GM20431 (cell line): ENCODE results near the gene FOXQ1.
"Not testable (repeated sequence)": the region's sequence is repeated elsewhere in the genome, so short reads cannot be mapped to it uniquely, and the experiment has no call there.

ENCODE experiments used
- in situ Hi-C: fragments of 300-500 bp; cut with MseI, MboI; formaldehyde crosslinking; loops from one replicate; pipeline ENCODE4 v1.15.0; 2020; ENCODE audit warnings: low sequenced_read_pairs; ENCODE audit not compliant: unreplicated experiment

The FOXQ1 gene

DNA sequence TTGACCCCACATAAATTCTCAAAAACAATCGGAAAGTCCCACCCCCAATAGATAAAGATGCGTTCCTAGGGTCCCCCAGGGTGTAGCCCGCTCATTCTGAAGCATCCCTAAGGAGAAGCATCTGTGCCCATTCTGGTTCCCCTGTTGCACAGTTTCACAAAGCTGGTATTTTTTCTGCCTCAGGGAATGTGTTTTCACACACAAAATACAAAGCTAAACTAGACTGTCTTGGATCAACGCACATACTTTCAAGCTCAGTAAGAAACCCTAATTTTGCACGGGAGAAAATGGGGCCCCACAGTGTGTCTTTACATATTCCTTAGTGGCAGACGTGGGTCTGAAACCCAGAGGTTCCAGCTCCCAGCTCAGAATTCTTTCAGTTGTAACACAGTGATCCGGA, 6.1 kb downstream of the FOXQ1 start:
- in situ Hi-C loops, result no loop called here

- in situ Hi-C loops, result not testable (repeated sequence)
Measured at GRCh38 chr6:1318584-1318983, 6.7 kb downstream of the FOXQ1 start.

DNA sequence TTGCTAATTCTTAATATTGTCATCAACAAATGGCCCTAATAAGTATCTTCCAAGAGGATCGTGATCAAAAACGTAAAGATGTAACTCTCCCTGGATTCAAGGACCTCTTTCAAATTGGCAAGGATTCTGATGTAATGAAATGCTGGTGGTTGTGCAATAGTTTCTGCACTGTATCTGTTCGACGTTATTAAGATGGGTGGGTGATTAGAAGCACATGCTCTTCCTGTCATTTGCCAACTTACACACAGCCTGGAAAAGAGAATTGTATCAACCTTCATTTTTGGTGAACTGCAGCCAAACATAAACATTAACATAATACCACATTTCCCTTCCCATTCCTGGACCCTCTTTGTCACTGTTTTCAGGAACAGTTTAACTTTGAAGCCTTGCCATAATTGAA, 9.8 kb downstream of the FOXQ1 start:
- in situ Hi-C loops, result no loop called here

- in situ Hi-C loops, result no loop called here
Measured at GRCh38 chr6:1322156-1322555, 10.3 kb downstream of the FOXQ1 start.

DNA sequence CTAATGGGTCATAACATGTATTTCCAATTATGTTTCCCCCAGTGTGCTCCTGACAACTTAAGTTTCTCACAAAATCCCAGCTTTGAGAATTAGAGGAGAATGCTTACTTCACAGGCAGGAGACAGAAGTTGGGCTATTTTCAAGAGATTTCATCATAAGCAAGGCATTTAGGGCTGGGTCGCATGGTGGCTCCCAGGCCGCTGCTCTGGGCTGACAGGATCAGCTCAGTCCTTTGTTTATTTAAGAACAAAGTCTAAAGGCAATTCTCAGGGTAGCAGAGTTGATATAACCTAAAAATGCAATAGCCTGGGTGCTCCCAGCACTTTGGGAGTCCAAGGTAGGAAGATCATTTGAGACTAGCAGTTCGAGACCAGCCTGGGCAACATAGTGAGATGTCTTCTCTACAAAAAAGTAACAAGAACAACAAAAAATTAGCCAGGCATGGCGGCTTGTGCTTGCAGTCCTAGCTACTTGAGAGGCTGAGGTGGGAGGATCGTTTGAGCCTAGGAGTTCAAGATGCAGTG, 10.9 kb downstream of the FOXQ1 start:
- in situ Hi-C loops, result no loop called here

- in situ Hi-C loops, result no loop called here
Measured at GRCh38 chr6:1324936-1325335, 13.0 kb downstream of the FOXQ1 start.

- in situ Hi-C loops, result no loop called here
Measured at GRCh38 chr6:1325461-1326309, 13.8 kb downstream of the FOXQ1 start.

GRCh38 chr6:1326535-1327121, 14.7 kb downstream of the FOXQ1 start:
- in situ Hi-C loops, result no loop called here

GRCh38 chr6:1327630-1328029, 15.7 kb downstream of the FOXQ1 start:
- in situ Hi-C loops, result no loop called here

DNA sequence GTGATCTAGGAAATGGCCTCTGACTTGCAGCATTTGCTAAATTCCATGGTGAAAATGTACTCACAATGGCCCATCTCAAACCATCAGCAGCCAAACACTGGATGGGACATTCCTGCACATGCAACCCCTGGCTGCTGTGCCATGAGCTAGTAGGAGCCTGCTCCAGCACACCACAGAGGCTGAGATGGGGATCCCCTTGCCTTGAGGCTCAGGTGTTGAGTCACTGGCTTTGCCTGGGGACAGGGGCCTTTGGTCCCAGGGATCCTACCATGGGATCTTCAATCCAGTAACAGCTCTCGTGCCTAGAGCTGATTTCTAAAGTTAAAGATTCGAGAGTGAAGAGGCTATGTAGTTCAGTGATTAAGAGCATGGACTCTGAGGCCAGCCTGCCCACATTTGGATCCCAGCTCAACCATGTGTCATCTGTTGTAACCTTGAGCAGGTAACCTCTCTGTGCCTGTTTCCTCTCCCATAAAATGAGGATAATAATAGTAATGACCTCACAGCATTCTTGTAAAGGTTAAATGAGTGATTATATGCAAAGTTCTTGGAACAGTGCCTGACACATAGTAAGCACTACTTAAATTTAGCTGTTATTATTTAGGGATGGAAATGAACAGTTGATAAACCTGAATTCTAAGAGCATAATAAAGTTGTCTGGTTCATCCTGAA, 16.4 kb downstream of the FOXQ1 start:
- in situ Hi-C loops, result no loop called here

GRCh38 chr6:1329708-1330107, 17.8 kb downstream of the FOXQ1 start:
- in situ Hi-C loops, result no loop called here

GRCh38 chr6:1334684-1335083, 22.8 kb downstream of the FOXQ1 start:
- in situ Hi-C loops, result no loop called here

DNA sequence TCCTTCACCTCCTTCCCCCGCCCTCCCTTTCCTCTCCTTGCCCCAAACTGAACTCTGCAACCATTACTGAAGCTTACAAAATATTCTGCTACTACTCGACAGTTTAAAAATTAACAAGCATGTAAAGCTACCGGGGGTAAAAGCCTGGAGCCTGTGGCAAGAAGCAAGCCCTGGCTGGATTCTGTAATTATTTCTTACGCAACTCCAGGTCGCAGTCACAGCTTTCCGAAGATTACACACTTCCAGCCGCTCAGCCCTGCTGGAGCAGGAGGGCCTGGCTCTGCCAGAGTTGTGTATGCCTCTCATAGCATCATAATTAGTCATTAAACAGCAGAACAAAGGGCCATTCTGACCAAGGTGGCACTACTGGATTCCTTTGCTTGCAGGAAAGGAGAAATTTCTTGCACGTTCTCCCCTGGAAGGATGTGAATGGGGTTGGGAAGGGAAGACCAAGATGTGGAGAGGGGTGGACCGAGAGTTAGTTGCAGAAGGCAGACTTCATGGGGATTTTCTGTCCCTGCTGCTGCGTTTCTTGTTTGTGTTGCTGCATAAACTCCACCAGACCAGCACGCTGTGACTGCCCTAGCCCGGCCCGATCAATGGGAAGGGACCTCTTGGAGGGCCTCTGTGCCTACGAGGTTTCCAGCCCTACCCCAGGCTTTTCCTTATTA, 23.6 kb downstream of the FOXQ1 start:
- in situ Hi-C loops, result no loop called here

GRCh38 chr6:1336246-1336843, 24.4 kb downstream of the FOXQ1 start:
- in situ Hi-C loops, result no loop called here

DNA sequence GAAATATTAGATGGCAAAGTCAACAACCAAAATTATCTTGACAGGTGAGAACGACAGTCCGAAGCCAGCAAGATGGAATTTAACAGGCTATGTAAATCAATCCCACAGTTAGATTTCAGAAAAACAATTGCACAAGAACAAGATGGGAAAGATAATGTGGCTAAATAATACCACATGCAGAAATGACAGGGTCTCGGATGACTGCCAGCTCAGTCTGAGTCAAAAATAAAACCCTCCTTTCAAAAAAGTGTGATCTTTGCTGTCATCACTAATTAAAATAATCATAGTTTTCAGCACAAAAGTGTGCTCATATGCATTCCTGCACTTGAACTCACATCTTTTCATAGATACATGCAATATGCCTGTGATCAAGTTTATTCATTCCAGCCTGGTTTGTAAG, 25.9 kb downstream of the FOXQ1 start:
- in situ Hi-C loops, result no loop called here

GRCh38 chr6:1346101-1346500, 34.2 kb downstream of the FOXQ1 start:
- in situ Hi-C loops, result no loop called here

DNA sequence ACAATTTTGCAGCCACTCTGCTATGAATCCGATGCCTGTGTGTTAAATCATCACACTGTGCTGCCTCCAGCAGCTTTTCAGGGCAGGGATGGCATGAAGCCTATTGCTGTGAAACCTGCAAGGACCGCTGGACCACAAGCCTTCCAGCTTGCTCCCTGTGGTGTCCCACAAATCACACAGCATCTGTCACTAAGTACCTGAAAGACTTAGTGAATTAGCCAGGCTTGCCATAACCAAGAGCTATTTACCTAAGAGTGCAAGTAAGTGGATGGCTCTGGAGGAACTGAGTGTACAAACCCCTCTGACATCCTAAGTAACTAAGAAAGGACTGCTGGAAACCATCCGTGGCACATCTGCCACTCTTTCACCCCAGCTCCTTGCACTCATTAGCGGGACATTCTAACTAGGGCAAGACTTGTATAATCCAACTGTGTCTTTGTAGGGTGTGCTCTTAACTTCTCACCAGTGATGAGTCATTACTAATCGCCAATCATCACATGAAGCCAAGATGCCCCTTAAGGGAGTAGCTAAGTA, 34.7 kb downstream of the FOXQ1 start:
- in situ Hi-C loops, result no loop called here

DNA sequence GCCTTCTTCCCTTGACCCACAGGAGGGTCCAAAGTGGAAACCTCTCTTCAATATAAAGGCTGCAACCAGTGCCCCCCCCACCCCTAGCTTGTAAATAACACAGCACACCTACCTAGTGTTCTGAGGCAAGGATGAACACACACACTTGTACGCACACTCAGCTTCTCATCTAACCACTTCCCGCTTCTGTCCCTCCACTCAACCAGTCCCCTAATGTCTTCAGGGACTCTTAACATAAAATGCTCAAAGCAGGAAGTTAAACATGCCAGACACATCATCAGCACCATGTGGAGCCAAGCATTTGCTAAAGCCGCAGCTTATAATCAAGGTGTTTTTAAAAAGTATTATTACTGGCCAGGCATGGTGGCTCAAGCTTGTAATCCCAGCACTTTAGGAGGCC, 35.3 kb downstream of the FOXQ1 start:
- in situ Hi-C loops, result no loop called here

DNA sequence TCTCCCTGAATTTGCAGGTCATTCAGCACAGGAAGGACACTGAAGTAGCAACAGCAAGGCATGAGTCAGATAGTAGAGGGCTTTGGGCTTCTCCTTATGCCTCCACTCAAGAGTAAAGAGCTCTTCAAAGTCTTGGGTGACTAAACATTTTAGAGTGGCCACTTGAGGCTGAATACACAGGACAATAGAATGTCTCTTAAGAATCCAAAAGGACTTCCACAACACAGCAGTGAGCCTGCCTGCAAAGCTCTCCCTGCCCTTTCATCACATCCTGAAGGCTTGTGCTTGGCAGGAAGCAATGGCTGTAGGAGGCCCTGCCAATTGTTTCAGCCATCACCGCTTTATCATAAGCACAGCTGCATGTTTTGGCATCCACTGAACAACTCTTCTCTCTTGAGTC, 36.8 kb downstream of the FOXQ1 start:
- in situ Hi-C loops, result no loop called here

- in situ Hi-C loops, result no loop called here
Measured at GRCh38 chr6:1349655-1350054, 37.8 kb downstream of the FOXQ1 start.
